Activated T-helper 17 cell treated with anti-CD3 and anti-CD28 coated beads, Interleukin-2, amount 50 U/mL, for 72 hours (primary cell): ENCODE data around the gene FRMD4A. TPM values are rescaled to one million over a fixed set of nuclear protein-coding genes. Genes with fewer than 3 reads are reported as not detected.

ENCODE experiments used
- ATAC-seq: fragments of 150-1000 bp; cut with Tn5 transposase; replicated peaks from 2 replicates; pipeline ENCODE4 v1.10.0; 2021; ENCODE audit warnings: mild to moderate bottlenecking, moderate library complexity
- H3K27ac Mint-ChIP-seq: one replicate; pipeline ENCODE4 v1.8.0; 2022; ENCODE audit warnings: mixed read lengths
- H3K27me3 Mint-ChIP-seq: one replicate; pipeline ENCODE4 v1.8.0; 2022; ENCODE audit warnings: mixed read lengths
- H3K36me3 Mint-ChIP-seq: one replicate; pipeline ENCODE4 v1.8.0; 2022; ENCODE audit warnings: low read depth, mild to moderate bottlenecking, mixed read lengths
- H3K4me1 Mint-ChIP-seq: one replicate; pipeline ENCODE4 v1.8.0; 2022; ENCODE audit warnings: mixed read lengths
- H3K4me3 Mint-ChIP-seq: one replicate; pipeline ENCODE4 v1.8.0; 2022; ENCODE audit warnings: mild to moderate bottlenecking, mixed read lengths
- H3K9me3 Mint-ChIP-seq: one replicate; pipeline ENCODE4 v1.8.0; 2022; ENCODE audit warnings: mixed read lengths
- total RNA-seq, 2 donors: library from RNA; stranded (reverse); gene quantifications; one replicate each; pipeline ENCODE4 v1.2.3, GENCODE V29; 2022

The FRMD4A gene
- total RNA-seq, 2 donors from 2014 or later: 0.69 to 2.0 TPM

GRCh38 chr10:14131261-14131960 is 199.3 kb downstream of the FRMD4A start:
- ATAC-seq: no peak
- Mint-ChIP-seq H3K4me1 (peaks cover 5% of the 10 kb centered on the region), H3K27me3 (peaks cover 21% of the 10 kb centered on the region), H3K9me3 (no peaks in the 10 kb centered on the region), H3K36me3 (no peaks in the 10 kb centered on the region), H3K4me3 (no peak overlapping the region), H3K27ac (no peak overlapping the region)

GRCh38 chr10:14129770-14130169 is 201.0 kb downstream of the FRMD4A start:
- Mint-ChIP-seq H3K27me3 (peaks cover 23% of the 10 kb centered on the region), H3K4me3 (no peak overlapping the region), H3K36me3 (no peaks in the 10 kb centered on the region), H3K9me3 (no peaks in the 10 kb centered on the region), H3K4me1 (peaks cover 5% of the 10 kb centered on the region), H3K27ac (no peak overlapping the region)
- ATAC-seq: no peak

DNA sequence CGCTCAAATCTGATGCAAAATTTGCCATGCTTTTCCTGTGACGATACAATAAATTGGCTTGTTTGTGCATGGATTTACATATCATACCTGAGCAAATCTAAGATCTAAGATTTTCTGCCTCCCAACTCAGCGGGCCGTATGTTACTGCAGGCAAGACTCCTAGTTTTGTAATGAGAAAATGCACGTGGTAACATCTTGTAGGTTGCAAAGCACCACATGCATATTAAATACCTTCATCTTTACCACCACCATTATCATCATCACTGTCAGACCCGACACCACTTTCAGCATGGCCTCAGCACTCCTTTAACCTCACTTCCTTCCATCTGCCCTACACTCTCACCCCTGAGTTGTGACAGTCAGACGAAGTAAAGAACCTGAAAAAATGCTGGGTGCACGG is 202.2 kb downstream of the FRMD4A start:
- no peak for ATAC-seq
- Mint-ChIP-seq H3K9me3 (no peaks in the 10 kb centered on the region), H3K36me3 (no peaks in the 10 kb centered on the region), H3K27ac (no peak overlapping the region), H3K27me3 (peaks cover 17% of the 10 kb centered on the region), H3K4me1 (peaks cover 5% of the 10 kb centered on the region), H3K4me3 (no peak overlapping the region)

GRCh38 chr10:14126697-14127440 is 203.9 kb downstream of the FRMD4A start:
- Mint-ChIP-seq H3K9me3 (no peaks in the 10 kb centered on the region), H3K4me3 (no peak overlapping the region), H3K4me1 (peaks cover 5% of the 10 kb centered on the region), H3K36me3 (no peaks in the 10 kb centered on the region), H3K27ac (no peak overlapping the region), H3K27me3 (peaks cover 17% of the 10 kb centered on the region)
- no peak for ATAC-seq

- no peaks in the 10 kb centered on the region for H3K36me3 Mint-ChIP-seq
- peaks cover 17% of the 10 kb centered on the region for H3K27me3 Mint-ChIP-seq
- no peaks in the 10 kb centered on the region for H3K9me3 Mint-ChIP-seq
- no peak overlapping the region for H3K4me3 Mint-ChIP-seq
- H3K27ac Mint-ChIP-seq: no peak overlapping the region
- H3K4me1 Mint-ChIP-seq: peaks cover 5% of the 10 kb centered on the region
- no peak for ATAC-seq
Observed at GRCh38 chr10:14125564-14125963, 205.2 kb downstream of the FRMD4A start.

- ATAC-seq: no peak
- Mint-ChIP-seq H3K27ac (no peak overlapping the region), H3K27me3 (peaks cover 17% of the 10 kb centered on the region), H3K9me3 (no peaks in the 10 kb centered on the region), H3K4me3 (no peak overlapping the region), H3K4me1 (peaks cover 5% of the 10 kb centered on the region), H3K36me3 (no peaks in the 10 kb centered on the region)
Observed at GRCh38 chr10:14124941-14125340, 205.8 kb downstream of the FRMD4A start.

GRCh38 chr10:14123139-14123538 is 207.6 kb downstream of the FRMD4A start:
- ATAC-seq: no peak
- Mint-ChIP-seq H3K27ac (no peak overlapping the region), H3K4me1 (no peaks in the 10 kb centered on the region), H3K27me3 (peaks cover 10% of the 10 kb centered on the region), H3K9me3 (no peaks in the 10 kb centered on the region), H3K4me3 (no peak overlapping the region), H3K36me3 (no peaks in the 10 kb centered on the region)

DNA sequence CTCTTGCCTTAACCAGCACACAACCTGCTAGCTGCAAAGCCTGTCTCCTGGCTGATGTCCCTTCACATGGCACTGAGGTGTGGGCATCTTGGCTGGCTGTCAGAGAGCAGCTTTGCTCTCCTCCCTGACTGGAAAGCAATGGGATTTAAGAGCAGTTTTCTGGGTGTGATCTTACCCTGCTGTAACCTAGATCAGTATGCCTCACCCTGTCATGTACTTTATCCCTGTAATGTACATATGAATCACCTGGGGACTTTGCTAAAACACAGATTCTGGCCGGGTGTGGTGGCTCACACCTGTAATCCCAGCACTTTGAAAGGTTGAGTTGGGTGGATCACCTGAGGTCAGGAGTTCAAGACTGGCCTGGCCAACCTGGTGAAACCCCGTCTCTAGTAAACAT is 209.9 kb downstream of the FRMD4A start:
- H3K9me3 Mint-ChIP-seq: no peaks in the 10 kb centered on the region
- H3K4me1 Mint-ChIP-seq: no peaks in the 10 kb centered on the region
- H3K27ac Mint-ChIP-seq: no peak overlapping the region
- peaks cover 3% of the 10 kb centered on the region for H3K27me3 Mint-ChIP-seq
- no peak overlapping the region for H3K4me3 Mint-ChIP-seq
- ATAC-seq: no peak
- H3K36me3 Mint-ChIP-seq: no peaks in the 10 kb centered on the region

DNA sequence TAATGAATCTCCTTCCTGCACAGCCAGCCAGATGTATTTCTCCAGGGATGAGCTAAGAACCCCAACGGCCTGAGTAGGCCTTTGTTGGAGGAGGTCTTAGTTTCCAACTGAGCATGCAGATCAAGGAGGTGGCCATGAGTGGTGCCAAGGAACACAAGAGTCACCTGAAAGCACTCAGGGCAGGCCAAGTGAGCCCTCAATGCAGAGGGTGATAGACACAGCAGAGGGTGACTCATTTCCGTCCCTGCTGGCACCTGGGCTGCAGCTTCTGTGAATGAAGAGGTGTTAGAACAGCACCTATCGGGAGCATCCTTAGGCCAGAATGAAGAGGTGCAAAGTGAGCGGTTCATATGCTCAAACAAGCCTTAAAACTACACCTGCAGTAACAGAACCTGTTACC is 211.8 kb downstream of the FRMD4A start:
- Mint-ChIP-seq H3K4me1 (no peaks in the 10 kb centered on the region), H3K27ac (no peak overlapping the region), H3K4me3 (no peak overlapping the region), H3K27me3 (no peaks in the 10 kb centered on the region), H3K9me3 (no peaks in the 10 kb centered on the region), H3K36me3 (no peaks in the 10 kb centered on the region)
- ATAC-seq: no peak

- no peaks in the 10 kb centered on the region for H3K36me3 Mint-ChIP-seq
- H3K4me3 Mint-ChIP-seq: no peak overlapping the region
- H3K27ac Mint-ChIP-seq: no peak overlapping the region
- H3K4me1 Mint-ChIP-seq: no peaks in the 10 kb centered on the region
- no peak for ATAC-seq
- no peaks in the 10 kb centered on the region for H3K9me3 Mint-ChIP-seq
- no peaks in the 10 kb centered on the region for H3K27me3 Mint-ChIP-seq
Observed at GRCh38 chr10:14116837-14117236, 213.9 kb downstream of the FRMD4A start.

GRCh38 chr10:14116021-14116420 is 214.7 kb downstream of the FRMD4A start:
- ATAC-seq: no peak
- H3K27me3 Mint-ChIP-seq: no peaks in the 10 kb centered on the region
- H3K27ac Mint-ChIP-seq: no peak overlapping the region

DNA sequence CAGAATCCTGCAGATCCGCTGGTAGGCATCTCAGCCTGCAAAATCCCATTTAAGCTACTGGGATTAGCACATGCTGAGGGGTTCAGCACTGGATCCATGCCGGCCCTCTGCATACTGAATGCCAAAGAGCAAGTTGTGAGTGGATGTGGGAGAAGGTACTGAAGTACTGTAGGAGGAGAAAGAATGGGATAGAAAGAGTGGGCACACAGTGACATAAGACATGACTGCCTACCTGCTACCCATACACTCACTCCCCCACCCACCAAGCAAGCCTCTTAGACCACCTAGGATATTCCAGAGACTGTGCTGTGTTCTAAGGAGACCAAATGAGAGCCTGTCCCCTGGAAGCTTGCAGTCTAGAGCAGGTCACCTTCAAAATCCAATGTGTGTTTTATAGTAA is 215.9 kb downstream of the FRMD4A start:
- no peak overlapping the region for H3K4me3 Mint-ChIP-seq
- H3K36me3 Mint-ChIP-seq: no peaks in the 10 kb centered on the region
- ATAC-seq: no peak
- H3K9me3 Mint-ChIP-seq: no peaks in the 10 kb centered on the region
- H3K27me3 Mint-ChIP-seq: peaks cover 3% of the 10 kb centered on the region
- H3K27ac Mint-ChIP-seq: no peak overlapping the region
- no peaks in the 10 kb centered on the region for H3K4me1 Mint-ChIP-seq

More at GRCh38 chr10:14116021-14116420, 214.7 kb downstream of the FRMD4A start:
- H3K9me3 Mint-ChIP-seq: no peaks in the 10 kb centered on the region
- no peaks in the 10 kb centered on the region for H3K36me3 Mint-ChIP-seq
- no peaks in the 10 kb centered on the region for H3K4me1 Mint-ChIP-seq
- H3K4me3 Mint-ChIP-seq: no peak overlapping the region

DNA sequence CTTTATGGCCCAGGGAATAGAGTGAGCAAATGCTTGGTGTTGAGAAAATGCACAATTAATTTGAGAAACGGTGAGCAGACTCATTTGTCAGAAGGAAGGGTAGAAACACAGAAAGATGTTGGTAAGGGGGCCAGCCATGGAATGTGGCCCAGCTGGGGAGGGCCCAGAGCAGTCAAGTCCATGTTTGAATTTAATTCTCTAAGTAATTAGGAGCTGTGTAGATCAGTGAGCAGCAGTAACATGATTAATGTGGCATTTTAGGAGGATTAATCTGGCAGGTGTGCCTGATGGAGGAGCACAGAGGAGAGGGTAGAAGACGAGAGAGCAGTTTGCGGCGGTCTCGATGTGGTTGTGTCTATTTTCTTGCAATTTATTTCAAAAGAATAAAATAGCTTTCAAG is 218.7 kb downstream of the FRMD4A start:
- no peak overlapping the region for H3K4me3 Mint-ChIP-seq
- peaks cover 19% of the 10 kb centered on the region for H3K27me3 Mint-ChIP-seq
- H3K27ac Mint-ChIP-seq: no peak overlapping the region
- ATAC-seq: no peak
- H3K36me3 Mint-ChIP-seq: no peaks in the 10 kb centered on the region
- H3K4me1 Mint-ChIP-seq: no peaks in the 10 kb centered on the region
- H3K9me3 Mint-ChIP-seq: no peaks in the 10 kb centered on the region

- Mint-ChIP-seq H3K4me3 (no peak overlapping the region), H3K4me1 (no peaks in the 10 kb centered on the region), H3K27me3 (peaks cover 22% of the 10 kb centered on the region), H3K9me3 (peaks cover 3% of the 10 kb centered on the region), H3K27ac (no peak overlapping the region), H3K36me3 (no peaks in the 10 kb centered on the region)
- ATAC-seq: no peak
Observed at GRCh38 chr10:14111208-14111607, 219.5 kb downstream of the FRMD4A start.

- Mint-ChIP-seq H3K36me3 (no peaks in the 10 kb centered on the region), H3K27ac (no peak overlapping the region), H3K9me3 (peaks cover 3% of the 10 kb centered on the region), H3K4me1 (no peaks in the 10 kb centered on the region), H3K4me3 (no peak overlapping the region), H3K27me3 (peaks cover 22% of the 10 kb centered on the region)
- ATAC-seq: no peak
Observed at GRCh38 chr10:14106828-14107227, 223.9 kb downstream of the FRMD4A start.
